Natural killer cell (primary cell): ENCODE results near the gene CPPED1. TPM values are rescaled to one million over a fixed set of nuclear protein-coding genes. Genes with fewer than 3 reads are reported as not detected.

Source experiments
- ATAC-seq, 3 donors: fragments of 150-1000 bp in 2 of 3; fragments of 200-7000 bp in 1 of 3; cut with Tn5 transposase; 1 replicate in 1 of 3; 2 replicates in 2 of 3; pipeline ENCODE4 v1.10.0; 2021; ENCODE audit warnings: mild to moderate bottlenecking in 2 of 3, moderate library complexity in 2 of 3
- DNase-seq, 2 donors: peaks; one replicate each; pipeline versions ENCODE4 v3.0.0 to v3.0.0-alpha.2; 2013 to 2021; ENCODE audit warnings: mixed read lengths in 1 of 2
- H3K27ac ChIP-seq: one replicate; pipeline ENCODE4 v1.5.1; 2013; ENCODE audit warnings: mild to moderate bottlenecking, low read length
- H3K27me3 ChIP-seq: one replicate; pipeline ENCODE4 v1.6.1; 2013; ENCODE audit warnings: low read length; ENCODE audit not compliant: control insufficient read depth, insufficient read depth
- H3K36me3 ChIP-seq: one replicate; pipeline ENCODE4 v1.6.1; 2013; ENCODE audit warnings: low read length; ENCODE audit not compliant: control insufficient read depth, insufficient read depth
- H3K4me1 ChIP-seq: one replicate; pipeline ENCODE4 v1.6.1; 2013; ENCODE audit warnings: low read length; ENCODE audit not compliant: control insufficient read depth, insufficient read depth
- H3K4me3 ChIP-seq: one replicate; pipeline ENCODE4 v1.5.1; 2013; ENCODE audit warnings: low read length
- H3K9me3 ChIP-seq: one replicate; pipeline ENCODE4 v1.6.1; 2013; ENCODE audit warnings: low read length; ENCODE audit not compliant: control insufficient read depth, insufficient read depth
- H3K27ac Mint-ChIP-seq, 2 donors: one replicate each; pipeline ENCODE4 v1.8.0; 2022; ENCODE audit warnings: mild to moderate bottlenecking in 2 of 2, mixed read lengths in 2 of 2, moderate library complexity in 1 of 2
- H3K27me3 Mint-ChIP-seq, 2 donors: one replicate each; pipeline ENCODE4 v1.8.0; 2022; ENCODE audit warnings: low read depth in 2 of 2, mixed read lengths in 2 of 2
- H3K36me3 Mint-ChIP-seq: one replicate; pipeline ENCODE4 v1.8.0; 2022; ENCODE audit warnings: mixed read lengths
- H3K4me1 Mint-ChIP-seq, 2 donors: one replicate each; pipeline ENCODE4 v1.8.0; 2022; ENCODE audit warnings: mixed read lengths in 2 of 2
- H3K4me3 Mint-ChIP-seq: one replicate; pipeline ENCODE4 v1.8.0; 2022; ENCODE audit warnings: mild to moderate bottlenecking, moderate library complexity, mixed read lengths
- H3K9me3 Mint-ChIP-seq, 2 donors: one replicate each; pipeline ENCODE4 v1.8.0; 2022; ENCODE audit warnings: mixed read lengths in 2 of 2
- CTCF ChIP-seq: fragments of 200-600 bp; IDR thresholded peaks from one replicate; pipeline ENCODE4 v1.8.0; 2022; ENCODE audit warnings: antibody characterized with exemption
- WGBS: methylation state at CpG from one replicate; pipeline ENCODE4 v1.1.7; 2013; ENCODE audit warnings: missing lambda C conversion rate; ENCODE audit not compliant: insufficient coverage; 5-methylcytosine and 5-hydroxymethylcytosine counted together
- intact Hi-C: fragments of 100-400 bp; cut with micrococcal nuclease; formaldehyde crosslinking; loops from one replicate; pipeline ENCODE4 v1.14.2; 2022
- total RNA-seq, 4 donors: library from RNA; stranded (reverse); fragments of 120-200 nt in 1 of 4; gene quantifications; one replicate each; pipeline versions ENCODE4 v1.2.3 to v1.2.4, GENCODE V29; 2013 to 2022

Gene CPPED1
- total RNA-seq, 3 donors from 2014 or later (not counting 1 experiment from before 2014, with no cell fraction given), result 10.3 to 18.3 (median 16.4) TPM

DNA sequence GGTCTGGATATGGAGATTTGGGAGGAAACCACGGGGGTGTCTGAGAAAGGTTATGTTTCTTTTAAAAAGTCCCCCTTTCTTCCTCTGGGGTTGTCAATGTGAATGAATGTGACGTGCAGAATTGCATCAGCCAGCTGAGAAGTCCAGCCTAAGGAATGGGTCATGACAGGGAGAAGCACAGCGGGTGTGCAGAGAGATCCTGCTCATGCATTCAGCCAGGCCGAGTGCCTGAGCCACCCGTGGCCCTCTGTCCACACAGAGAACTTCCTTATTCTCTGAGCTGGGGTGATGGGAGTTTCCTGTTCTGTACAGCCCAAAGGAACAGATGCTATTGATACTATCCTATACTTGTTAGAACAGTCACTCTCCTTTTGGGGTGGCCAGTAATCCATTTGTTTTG is 117.9 kb downstream of the CPPED1 start:
- no peak for ATAC-seq
- H3K27me3 Mint-ChIP-seq, result no peaks in the 10 kb centered on the region
- 60% methylated on average over 5 of the region's 5 CpGs for WGBS

DNA sequence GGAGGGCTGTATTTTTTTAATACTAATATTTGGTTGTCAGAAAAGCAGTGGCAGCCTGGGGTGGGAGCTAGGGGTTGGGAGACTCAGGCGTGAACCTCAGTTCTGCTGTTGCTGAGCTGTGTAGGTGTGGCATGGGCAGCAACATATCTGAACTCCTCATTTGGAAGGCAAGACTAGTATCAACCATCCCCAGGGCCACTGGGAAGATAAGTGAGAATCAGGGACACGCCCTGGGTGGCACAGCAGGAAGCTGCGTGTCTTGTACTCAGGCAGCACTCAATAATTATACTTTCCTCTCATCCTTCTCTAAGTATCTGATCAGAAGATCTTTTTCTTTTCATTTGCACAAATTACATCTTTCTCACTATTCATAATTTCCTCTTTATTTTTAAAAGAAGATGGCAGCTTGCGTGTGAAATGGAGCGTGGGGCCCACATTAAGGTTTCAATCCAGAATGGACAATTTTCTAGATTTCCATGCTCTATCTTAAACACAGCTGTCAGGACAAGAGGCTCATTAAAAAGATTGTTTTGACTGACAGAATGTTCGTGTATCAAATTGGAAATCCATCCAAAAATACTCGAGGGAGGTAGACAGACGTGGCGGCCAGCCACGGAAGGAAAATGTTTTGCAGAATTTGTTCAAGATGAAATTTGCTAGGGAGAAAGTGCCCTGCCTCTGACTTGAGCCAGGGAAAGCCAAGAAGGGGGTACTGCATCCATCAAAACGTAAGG is 121.1 kb downstream of the CPPED1 start:
- Histone ChIP-seq H3K9me3 (no peaks in the 10 kb centered on the region), H3K36me3 (no peaks in the 10 kb centered on the region)

More for the DNA sequence above, 117.9 kb downstream of the CPPED1 start:
- Mint-ChIP-seq H3K9me3 (no peaks in the 10 kb centered on the region), H3K4me1 (no peaks in the 10 kb centered on the region), H3K4me3 (no peak overlapping the region), H3K36me3 (no peaks in the 10 kb centered on the region), H3K27ac (no peak overlapping the region)
- Histone ChIP-seq H3K27ac (no peak overlapping the region), H3K4me3 (no peak overlapping the region), H3K36me3 (no peaks in the 10 kb centered on the region), H3K9me3 (no peaks in the 10 kb centered on the region), H3K4me1 (no peaks in the 10 kb centered on the region), H3K27me3 (no peaks in the 10 kb centered on the region)
- no peak for DNase-seq
- intact Hi-C loops, result no loop called here
- no peak for TF ChIP-seq CTCF

DNA sequence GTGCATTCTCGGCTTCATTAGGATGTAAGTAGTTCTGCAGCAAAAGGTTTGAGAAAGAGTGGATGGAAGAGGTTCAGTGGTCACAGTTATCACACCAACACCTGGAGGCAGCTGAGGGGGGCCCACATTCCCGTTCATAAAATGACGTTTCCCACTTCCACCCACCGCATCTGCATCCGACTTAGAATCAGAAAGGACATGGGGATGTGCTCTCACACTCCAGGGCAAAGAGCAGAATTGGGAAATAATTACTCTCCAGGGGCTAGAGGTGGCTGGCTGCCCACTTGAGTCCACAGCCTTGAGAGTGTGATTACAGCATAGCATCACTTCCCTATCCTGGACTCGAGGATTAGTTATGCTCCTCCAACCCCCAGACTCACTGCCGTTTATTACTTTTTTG is 122.0 kb downstream of the CPPED1 start:
- H3K27me3 ChIP-seq, result no peaks in the 10 kb centered on the region
- no peaks in the 10 kb centered on the region for H3K36me3 Mint-ChIP-seq
- intact Hi-C loops, result no loop called here
- no peaks in the 10 kb centered on the region for H3K9me3 Mint-ChIP-seq
- TF ChIP-seq CTCF, result no peak
- no peaks in the 10 kb centered on the region for H3K4me1 ChIP-seq
- ATAC-seq (no peak), DNase-seq (no peak)
- no peak overlapping the region for H3K4me3 Mint-ChIP-seq
- WGBS, result 92% methylated on average over 7 of the region's 7 CpGs
- H3K9me3 ChIP-seq, result no peaks in the 10 kb centered on the region
- no peak overlapping the region for H3K27ac ChIP-seq
- H3K27ac Mint-ChIP-seq, result no peak overlapping the region
- H3K27me3 Mint-ChIP-seq, result no peaks in the 10 kb centered on the region
- H3K4me1 Mint-ChIP-seq, result no peaks in the 10 kb centered on the region
- H3K4me3 ChIP-seq, result no peak overlapping the region
- no peaks in the 10 kb centered on the region for H3K36me3 ChIP-seq

More for the DNA sequence above, 121.1 kb downstream of the CPPED1 start:
- H3K27ac Mint-ChIP-seq, result no peak overlapping the region
- H3K4me1 Mint-ChIP-seq, result no peaks in the 10 kb centered on the region
- H3K9me3 Mint-ChIP-seq, result no peaks in the 10 kb centered on the region
- DNase-seq (no peak), ATAC-seq (no peak)
- H3K4me1 ChIP-seq, result no peaks in the 10 kb centered on the region
- intact Hi-C loops, result no loop called here
- TF ChIP-seq CTCF, result no peak
- no peaks in the 10 kb centered on the region for H3K36me3 Mint-ChIP-seq
- H3K27me3 ChIP-seq, result no peaks in the 10 kb centered on the region
- no peaks in the 10 kb centered on the region for H3K27me3 Mint-ChIP-seq
- no peak overlapping the region for H3K4me3 Mint-ChIP-seq
- no peak overlapping the region for H3K4me3 ChIP-seq
- 92% methylated on average over 11 of the region's 11 CpGs for WGBS
- no peak overlapping the region for H3K27ac ChIP-seq

GRCh38 chr16:12680531-12680930 is 123.2 kb downstream of the CPPED1 start:
- intact Hi-C loops, result no loop called here
- DNase-seq (no peak), ATAC-seq (no peak)
- Mint-ChIP-seq H3K4me1 (no peaks in the 10 kb centered on the region), H3K27ac (no peak overlapping the region), H3K4me3 (no peak overlapping the region), H3K9me3 (no peaks in the 10 kb centered on the region), H3K36me3 (no peaks in the 10 kb centered on the region), H3K27me3 (no peaks in the 10 kb centered on the region)
- Histone ChIP-seq H3K27me3 (no peaks in the 10 kb centered on the region), H3K4me1 (no peaks in the 10 kb centered on the region), H3K9me3 (no peaks in the 10 kb centered on the region), H3K36me3 (no peaks in the 10 kb centered on the region), H3K27ac (no peak overlapping the region), H3K4me3 (no peak overlapping the region)
- TF ChIP-seq CTCF, result no peak
- 91% methylated on average over 2 of the region's 2 CpGs for WGBS
